ENCODE measurements around the gene RAB7A.
A peak's percentile ranks its signal among the peaks of the same experiment; 100 is the strongest.

Gene RAB7A

DNA sequence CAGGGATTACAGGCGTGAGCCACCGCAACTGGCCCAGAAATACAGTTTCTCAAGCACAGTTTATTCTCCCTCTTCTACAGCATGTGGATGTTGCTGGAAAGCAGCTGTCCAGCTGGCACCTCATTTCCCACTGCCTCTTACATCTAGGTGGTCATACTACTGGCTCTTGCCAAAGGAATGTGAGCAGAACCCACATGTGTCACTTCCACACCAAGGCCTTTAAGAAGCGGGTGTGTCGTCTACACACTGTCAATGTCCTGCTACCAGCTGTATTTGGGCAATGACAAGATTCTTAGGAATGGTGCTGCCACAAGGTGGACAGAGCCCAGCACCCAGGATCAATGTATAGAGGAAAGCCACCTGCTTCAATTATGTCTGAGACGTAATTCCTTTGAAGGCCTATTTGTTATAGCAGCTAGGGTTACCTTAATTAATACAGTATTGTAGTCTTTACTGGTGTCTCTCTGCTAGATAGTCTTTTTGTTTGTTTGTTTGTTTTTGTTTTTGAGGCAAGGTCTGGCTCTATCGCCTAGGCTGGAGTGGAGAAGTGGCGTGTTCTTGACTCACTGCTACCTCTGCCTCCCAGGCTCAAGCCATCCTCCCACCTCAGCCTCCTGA, 15.1 kb upstream of the RAB7A start:
- DNase-seq (ENCODE audit: low read depth in 1 of 2, low spot score in 1 of 2), result no peak
- no peak for TF ChIP-seq SPI1 (IDR thresholded peaks at IDR 0.05; ENCODE audit: borderline replicate concordance, low read depth)
- TF ChIP-seq GABPA (IDR thresholded peaks at IDR 0.05; ENCODE audit: low read depth), result no peak
- no peak for TF ChIP-seq POLR2AphosphoS5 (IDR thresholded peaks at IDR 0.05; ENCODE audit: low read depth)
- TF ChIP-seq, protein P1, sequence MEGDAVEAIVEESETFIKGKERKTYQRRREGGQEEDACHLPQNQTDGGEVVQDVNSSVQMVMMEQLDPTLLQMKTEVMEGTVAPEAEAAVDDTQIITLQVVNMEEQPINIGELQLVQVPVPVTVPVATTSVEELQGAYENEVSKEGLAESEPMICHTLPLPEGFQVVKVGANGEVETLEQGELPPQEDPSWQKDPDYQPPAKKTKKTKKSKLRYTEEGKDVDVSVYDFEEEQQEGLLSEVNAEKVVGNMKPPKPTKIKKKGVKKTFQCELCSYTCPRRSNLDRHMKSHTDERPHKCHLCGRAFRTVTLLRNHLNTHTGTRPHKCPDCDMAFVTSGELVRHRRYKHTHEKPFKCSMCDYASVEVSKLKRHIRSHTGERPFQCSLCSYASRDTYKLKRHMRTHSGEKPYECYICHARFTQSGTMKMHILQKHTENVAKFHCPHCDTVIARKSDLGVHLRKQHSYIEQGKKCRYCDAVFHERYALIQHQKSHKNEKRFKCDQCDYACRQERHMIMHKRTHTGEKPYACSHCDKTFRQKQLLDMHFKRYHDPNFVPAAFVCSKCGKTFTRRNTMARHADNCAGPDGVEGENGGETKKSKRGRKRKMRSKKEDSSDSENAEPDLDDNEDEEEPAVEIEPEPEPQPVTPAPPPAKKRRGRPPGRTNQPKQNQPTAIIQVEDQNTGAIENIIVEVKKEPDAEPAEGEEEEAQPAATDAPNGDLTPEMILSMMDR (IDR thresholded peaks at IDR 0.05; ENCODE audit: insufficient read depth, low read length), result no peak
- no peak for TF ChIP-seq REST (IDR thresholded peaks at IDR 0.05; ENCODE audit: insufficient replicate concordance, low read depth)
- Histone ChIP-seq H3K27ac (replicated peaks) (no peak overlapping the region), H3K4me3 (replicated peaks; ENCODE audit: insufficient read depth, low read length) (no peak overlapping the region), H3K27me3 (ENCODE audit: insufficient read depth, poor library complexity, severe bottlenecking) (no peaks in the 10 kb centered on the region)

DNA sequence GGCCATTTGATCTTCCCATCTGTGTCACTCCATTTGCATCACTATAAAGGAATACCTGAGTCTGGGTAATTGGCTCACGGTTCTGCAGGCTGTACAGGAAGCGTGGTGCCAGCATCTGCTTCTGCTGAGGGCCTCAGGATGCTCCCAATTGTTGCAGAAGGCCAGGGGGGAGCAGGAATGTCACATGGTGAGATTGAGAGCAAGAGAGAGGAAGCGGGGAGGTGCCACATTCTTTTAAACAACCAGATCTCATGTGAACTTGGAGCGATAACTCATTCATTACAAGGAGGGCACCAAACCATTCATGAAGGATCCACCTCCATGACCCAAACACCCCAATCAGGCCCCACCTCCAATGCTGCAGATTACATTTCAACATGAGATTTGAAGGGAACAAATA, 13.1 kb upstream of the RAB7A start:
- no peak overlapping the region for H3K27ac ChIP-seq (replicated peaks)
- DNase-seq (ENCODE audit: low read depth in 1 of 2, low spot score in 1 of 2), result no peak
- H3K4me3 ChIP-seq (replicated peaks; ENCODE audit: insufficient read depth, low read length), result no peak overlapping the region
- TF ChIP-seq SPI1 (IDR thresholded peaks at IDR 0.05; ENCODE audit: borderline replicate concordance, low read depth), result no peak
- TF ChIP-seq REST (IDR thresholded peaks at IDR 0.05; ENCODE audit: insufficient replicate concordance, low read depth), result no peak
- TF ChIP-seq, protein P1 (IDR thresholded peaks at IDR 0.05; ENCODE audit: insufficient read depth, low read length), result no peak
- no peak for TF ChIP-seq POLR2AphosphoS5 (IDR thresholded peaks at IDR 0.05; ENCODE audit: low read depth)
- no peak for TF ChIP-seq GABPA (IDR thresholded peaks at IDR 0.05; ENCODE audit: low read depth)
- H3K27me3 ChIP-seq (ENCODE audit: insufficient read depth, poor library complexity, severe bottlenecking), result no peaks in the 10 kb centered on the region

- Histone ChIP-seq H3K27me3 (ENCODE audit: insufficient read depth, poor library complexity, severe bottlenecking) (no peaks in the 10 kb centered on the region), H3K4me3 (replicated peaks; ENCODE audit: insufficient read depth, low read length) (no peak overlapping the region), H3K27ac (replicated peaks) (peak overlapping the region; percentile 30)
- DNase-seq (ENCODE audit: low read depth in 1 of 2, low spot score in 1 of 2), result peak; percentile 78 to 89
- TF ChIP-seq SPI1 (IDR thresholded peaks at IDR 0.05; ENCODE audit: borderline replicate concordance, low read depth) (peak; percentile 17; the same call in 1 of the 2 replicates), POLR2AphosphoS5 (IDR thresholded peaks at IDR 0.05; ENCODE audit: low read depth) (peak; percentile 84), GABPA (IDR thresholded peaks at IDR 0.05; ENCODE audit: low read depth) (no peak), REST (IDR thresholded peaks at IDR 0.05; ENCODE audit: insufficient replicate concordance, low read depth) (no peak)
- TF ChIP-seq, protein P1 (IDR thresholded peaks at IDR 0.05; ENCODE audit: insufficient read depth, low read length), result no peak
These were observed 11.0 kb upstream of the RAB7A start for GRCh38 chr3:128714887-128715491.
